Mesendoderm (in vitro differentiated cells): ENCODE results near the gene ITGA8.

Experiments
- DNase-seq: peaks from one replicate; pipeline ENCODE4 v3.0.0; 2013
- H2AK5ac ChIP-seq: 2 replicates; pipeline ENCODE4 v1.6.1; 2013; ENCODE audit warnings: low read length, inconsistent platforms
- H2BK120ac ChIP-seq: 2 replicates; pipeline ENCODE4 v1.6.1; 2013; ENCODE audit warnings: low read depth, mild to moderate bottlenecking, low read length, moderate library complexity, mixed read lengths
- H2BK15ac ChIP-seq: replicated peaks from 2 replicates; pipeline ENCODE4 v1.6.1; 2013; ENCODE audit warnings: low read depth, mild to moderate bottlenecking, moderate library complexity
- H2BK5ac ChIP-seq: 2 replicates; pipeline ENCODE4 v1.6.1; 2013; ENCODE audit warnings: low read length, inconsistent platforms
- H3K18ac ChIP-seq: 2 replicates; pipeline ENCODE4 v1.6.1; 2013; ENCODE audit warnings: mild to moderate bottlenecking, low read length, mixed read lengths
- H3K23ac ChIP-seq: one replicate; pipeline ENCODE4 v1.6.1; 2013; ENCODE audit warnings: low read length
- H3K27ac ChIP-seq: 2 replicates; pipeline ENCODE4 v1.5.1; 2013; ENCODE audit warnings: low read depth, mild to moderate bottlenecking, inconsistent platforms, low read length, moderate library complexity
- H3K27me3 ChIP-seq: 2 replicates; pipeline ENCODE4 v1.6.1; 2013; ENCODE audit warnings: low read length, control low read depth, mild to moderate bottlenecking, inconsistent platforms; ENCODE audit not compliant: insufficient read depth, poor library complexity
- H3K36me3 ChIP-seq: 2 replicates; pipeline ENCODE4 v1.6.1; 2013; ENCODE audit warnings: low read length, inconsistent platforms; ENCODE audit not compliant: control insufficient read depth, insufficient read depth
- H3K4ac ChIP-seq: one replicate; pipeline ENCODE4 v1.6.1; 2013; ENCODE audit warnings: low read depth, mild to moderate bottlenecking, low read length, moderate library complexity
- H3K4me1 ChIP-seq: 2 replicates; pipeline ENCODE4 v1.6.1; 2013; ENCODE audit warnings: low read depth, low read length, inconsistent platforms; ENCODE audit not compliant: control insufficient read depth
- H3K4me2 ChIP-seq: 2 replicates; pipeline ENCODE4 v1.6.1; 2013; ENCODE audit warnings: low read length
- H3K4me3 ChIP-seq: 2 replicates; pipeline ENCODE4 v1.5.1; 2013; ENCODE audit warnings: mild to moderate bottlenecking, low read length
- H3K56ac ChIP-seq: one replicate; pipeline ENCODE4 v1.6.1; 2013; ENCODE audit warnings: low read length
- H3K79me1 ChIP-seq: 2 replicates; pipeline ENCODE4 v1.6.1; 2013; ENCODE audit warnings: low read length, inconsistent platforms
- H3K79me2 ChIP-seq: 2 replicates; pipeline ENCODE4 v1.6.1; 2013; ENCODE audit warnings: mild to moderate bottlenecking, low read length; ENCODE audit not compliant: control insufficient read depth, insufficient read depth
- H3K9ac ChIP-seq: 2 replicates; pipeline ENCODE4 v1.6.1; 2013; ENCODE audit warnings: low read length, inconsistent platforms
- H4K5ac ChIP-seq: one replicate; pipeline ENCODE4 v1.6.1; 2013; ENCODE audit warnings: low read length
- H4K8ac ChIP-seq: one replicate; pipeline ENCODE4 v1.6.1; 2013; ENCODE audit warnings: low read depth, mild to moderate bottlenecking, control low read depth, low read length, moderate library complexity
- WGBS: extraction: QIAGEN DNeasy Blood & Tissue Kit; methylation state at CpG from one replicate; pipeline ENCODE4 v1.1.7; 2013; ENCODE audit warnings: low lambda C conversion rate, missing lambda C conversion rate; ENCODE audit not compliant: insufficient coverage; ENCODE audit errors: extremely low coverage; 5-methylcytosine and 5-hydroxymethylcytosine counted together

ITGA8 gene

DNA sequence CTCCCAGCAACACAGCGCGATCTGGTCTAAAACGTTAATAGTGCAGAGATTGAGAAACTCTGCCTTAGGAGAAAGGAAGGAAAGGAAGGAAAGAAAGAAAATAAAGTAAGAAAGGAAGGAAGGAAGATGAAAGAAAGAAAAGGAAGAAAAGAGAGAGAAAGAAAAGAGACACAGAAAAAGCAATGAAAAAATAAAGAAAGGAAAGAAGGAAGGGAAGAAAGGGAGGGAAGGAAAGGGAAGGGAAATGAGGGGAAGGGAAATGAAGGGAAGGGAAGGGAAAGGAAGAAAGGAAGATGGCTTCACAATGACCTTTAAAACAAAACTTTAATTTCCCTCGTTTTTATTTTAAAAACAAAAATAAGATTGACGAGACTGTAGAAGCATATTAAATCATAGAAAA, 173.1 kb downstream of the ITGA8 start:
- H3K9ac ChIP-seq: no peak overlapping the region
- WGBS: no CpG with 5 or more reads among the region's 5 CpGs
- H2BK120ac ChIP-seq: no peak overlapping the region
- H3K4me3 ChIP-seq: no peak overlapping the region
- DNase-seq: no peak
- H3K18ac ChIP-seq: no peak overlapping the region
- no peak overlapping the region for H4K8ac ChIP-seq
- H3K4me2 ChIP-seq: no peak overlapping the region
- H3K56ac ChIP-seq: no peak overlapping the region
- H3K27ac ChIP-seq: no peak overlapping the region
- H3K27me3 ChIP-seq: no peaks in the 10 kb centered on the region
- H3K4ac ChIP-seq: no peak overlapping the region
- no peaks in the 10 kb centered on the region for H3K79me1 ChIP-seq
- no peaks in the 10 kb centered on the region for H3K36me3 ChIP-seq
- H3K23ac ChIP-seq: no peak overlapping the region
- no peak overlapping the region for H2BK5ac ChIP-seq
- H4K5ac ChIP-seq: no peak overlapping the region
- no peak overlapping the region for H2BK15ac ChIP-seq
- no peak overlapping the region for H2AK5ac ChIP-seq
- no peaks in the 10 kb centered on the region for H3K79me2 ChIP-seq
- H3K4me1 ChIP-seq: no peaks in the 10 kb centered on the region

DNA sequence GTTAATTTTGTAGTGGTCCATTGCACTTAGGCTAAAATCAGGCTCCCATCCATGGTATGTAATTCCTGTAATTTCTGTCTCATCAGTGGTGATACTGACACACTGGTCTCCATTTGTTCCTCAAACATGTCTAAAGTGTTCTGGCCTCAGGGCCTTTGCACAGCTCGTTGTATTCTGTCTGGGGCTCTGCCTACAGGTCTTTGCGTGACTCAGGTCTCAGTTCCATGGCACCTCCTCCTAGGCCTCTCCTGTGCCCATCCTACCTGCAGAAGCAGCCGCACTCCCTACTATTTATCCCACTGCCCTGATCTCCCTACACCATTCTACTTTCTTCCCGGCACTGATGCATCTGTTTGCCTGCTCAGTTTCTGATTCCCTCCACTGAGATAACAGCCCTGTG, 173.8 kb downstream of the ITGA8 start:
- no peak overlapping the region for H3K4me2 ChIP-seq

DNA sequence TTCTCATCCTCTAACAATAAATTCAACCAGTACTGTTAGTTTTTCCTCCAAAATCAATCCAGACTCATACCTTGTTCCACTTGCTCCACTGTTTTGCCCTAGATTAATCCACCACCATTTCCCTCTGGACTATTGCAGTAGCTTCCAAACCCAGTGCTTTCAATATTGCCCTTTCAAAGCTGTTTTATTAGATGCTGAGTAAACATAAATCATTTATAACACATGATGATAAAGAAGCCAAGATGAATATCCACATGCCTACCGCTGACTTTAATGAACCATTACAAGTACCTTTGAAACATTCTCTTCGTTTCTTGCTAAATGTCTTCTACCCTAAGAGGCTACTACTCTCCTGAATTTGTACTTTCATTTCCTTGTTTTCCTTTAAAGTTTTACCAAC, 174.5 kb downstream of the ITGA8 start:
- no peak overlapping the region for H3K18ac ChIP-seq
- no peak overlapping the region for H3K4me2 ChIP-seq
- no peak overlapping the region for H4K8ac ChIP-seq
- no peak overlapping the region for H3K23ac ChIP-seq
- no peak overlapping the region for H3K4ac ChIP-seq
- H3K56ac ChIP-seq: no peak overlapping the region
- H3K4me3 ChIP-seq: no peak overlapping the region
- H4K5ac ChIP-seq: no peak overlapping the region
- no peaks in the 10 kb centered on the region for H3K79me1 ChIP-seq
- no peak overlapping the region for H2BK15ac ChIP-seq
- no peak overlapping the region for H2AK5ac ChIP-seq
- no CpG with 5 or more reads among the region's 2 CpGs for WGBS
- H3K4me1 ChIP-seq: no peaks in the 10 kb centered on the region
- no peaks in the 10 kb centered on the region for H3K27me3 ChIP-seq
- no peak overlapping the region for H2BK120ac ChIP-seq
- H3K27ac ChIP-seq: no peak overlapping the region
- no peak overlapping the region for H2BK5ac ChIP-seq
- H3K79me2 ChIP-seq: no peaks in the 10 kb centered on the region
- H3K36me3 ChIP-seq: no peaks in the 10 kb centered on the region
- DNase-seq: no peak
- H3K9ac ChIP-seq: no peak overlapping the region

More for the DNA sequence above, 173.8 kb downstream of the ITGA8 start:
- Histone ChIP-seq H3K4me1 (no peaks in the 10 kb centered on the region), H2BK15ac (no peak overlapping the region), H3K79me1 (no peaks in the 10 kb centered on the region), H2AK5ac (no peak overlapping the region), H3K4me3 (no peak overlapping the region), H3K36me3 (no peaks in the 10 kb centered on the region), H3K27ac (no peak overlapping the region), H2BK5ac (no peak overlapping the region), H2BK120ac (no peak overlapping the region), H3K18ac (no peak overlapping the region), H3K9ac (no peak overlapping the region), H3K23ac (no peak overlapping the region), H4K8ac (no peak overlapping the region), H3K56ac (no peak overlapping the region), H3K79me2 (no peaks in the 10 kb centered on the region), H3K4ac (no peak overlapping the region), H4K5ac (no peak overlapping the region), H3K27me3 (no peaks in the 10 kb centered on the region)
- DNase-seq: no peak
- no CpG with 5 or more reads among the region's 4 CpGs for WGBS

DNA sequence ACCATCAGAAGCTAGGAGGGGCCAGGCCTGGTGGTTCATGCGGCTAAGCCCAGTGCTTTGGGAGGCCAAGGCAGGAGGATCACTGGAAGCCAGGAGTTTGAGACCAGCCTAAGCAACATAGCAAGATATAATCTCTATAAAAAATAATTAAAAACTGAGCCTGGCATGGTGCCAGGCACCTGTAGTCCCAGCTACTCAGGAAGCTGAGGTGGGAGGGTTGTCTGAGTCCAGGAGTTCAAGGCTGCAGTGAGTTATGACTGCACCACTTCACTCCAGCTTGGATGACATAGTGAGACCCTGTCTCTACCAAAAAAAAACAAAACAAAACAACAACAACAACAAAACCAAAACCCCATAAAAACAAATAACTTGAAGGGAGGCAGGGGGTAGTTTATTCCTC, 175.7 kb downstream of the ITGA8 start:
- H3K4ac ChIP-seq: no peak overlapping the region
- H3K4me3 ChIP-seq: no peak overlapping the region
- no peaks in the 10 kb centered on the region for H3K79me2 ChIP-seq
- DNase-seq: no peak
- H2AK5ac ChIP-seq: no peak overlapping the region
- no peak overlapping the region for H4K5ac ChIP-seq
- WGBS: no CpG with 5 or more reads among the region's 1 CpG
- H3K9ac ChIP-seq: no peak overlapping the region
- no peak overlapping the region for H3K18ac ChIP-seq
- no peak overlapping the region for H2BK5ac ChIP-seq
- H3K27ac ChIP-seq: no peak overlapping the region
- H3K23ac ChIP-seq: no peak overlapping the region
- H2BK15ac ChIP-seq: no peak overlapping the region
- no peaks in the 10 kb centered on the region for H3K27me3 ChIP-seq
- no peaks in the 10 kb centered on the region for H3K79me1 ChIP-seq
- H3K4me1 ChIP-seq: no peaks in the 10 kb centered on the region
- H3K36me3 ChIP-seq: no peaks in the 10 kb centered on the region
- no peak overlapping the region for H4K8ac ChIP-seq
- H2BK120ac ChIP-seq: no peak overlapping the region
- H3K4me2 ChIP-seq: no peak overlapping the region
- H3K56ac ChIP-seq: no peak overlapping the region

DNA sequence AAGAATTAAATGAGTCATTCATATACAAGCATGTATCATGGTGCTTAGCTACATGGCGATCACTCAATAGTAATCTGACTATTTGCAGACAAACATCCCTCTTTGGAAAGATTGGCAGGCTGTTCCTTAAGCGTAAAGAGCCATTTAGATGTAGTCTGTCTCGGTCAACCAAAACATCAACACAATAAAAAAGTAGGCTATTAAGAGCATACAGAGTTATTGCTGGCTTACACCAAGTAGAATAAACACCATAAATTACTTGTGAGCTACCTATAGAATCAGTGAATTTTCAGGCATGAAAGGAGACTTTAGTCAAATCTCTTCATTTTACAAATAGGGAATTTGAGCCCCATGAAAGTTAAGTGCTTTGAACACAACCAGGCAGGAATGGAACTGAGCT, 176.9 kb downstream of the ITGA8 start:
- Histone ChIP-seq H2AK5ac (no peak overlapping the region), H3K18ac (no peak overlapping the region), H3K27me3 (no peaks in the 10 kb centered on the region), H2BK120ac (no peak overlapping the region), H2BK5ac (no peak overlapping the region), H3K4me3 (no peak overlapping the region), H2BK15ac (no peak overlapping the region), H3K56ac (no peak overlapping the region), H3K79me2 (no peaks in the 10 kb centered on the region), H4K5ac (no peak overlapping the region), H3K9ac (no peak overlapping the region), H3K36me3 (no peaks in the 10 kb centered on the region), H3K4ac (no peak overlapping the region), H3K4me1 (no peaks in the 10 kb centered on the region), H3K23ac (no peak overlapping the region), H3K4me2 (no peak overlapping the region), H4K8ac (no peak overlapping the region), H3K79me1 (no peaks in the 10 kb centered on the region), H3K27ac (no peak overlapping the region)
- no CpG with 5 or more reads among the region's 3 CpGs for WGBS
- DNase-seq: no peak

DNA sequence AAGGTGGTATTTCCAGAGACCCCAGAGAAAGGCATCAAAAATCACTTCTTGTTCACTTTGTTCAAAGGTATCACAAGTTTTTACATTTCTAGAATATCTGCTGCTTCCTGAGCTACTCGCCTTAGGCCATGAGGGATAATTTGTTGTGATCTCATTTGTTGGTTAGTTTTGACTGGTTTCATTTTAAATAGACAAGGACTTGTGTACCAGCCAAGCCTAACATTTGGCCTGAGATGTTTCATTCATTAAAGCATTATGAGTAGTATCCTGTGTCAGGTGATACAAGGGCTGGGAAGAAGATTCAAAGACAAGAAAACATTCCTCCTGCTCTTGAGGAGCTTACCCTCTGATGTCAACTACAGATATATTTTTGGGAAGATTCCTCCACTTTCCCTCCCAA, 178.3 kb downstream of the ITGA8 start:
- Histone ChIP-seq H2BK120ac (no peak overlapping the region), H3K79me2 (no peaks in the 10 kb centered on the region), H3K9ac (no peak overlapping the region), H4K5ac (no peak overlapping the region), H4K8ac (no peak overlapping the region), H3K4me2 (no peak overlapping the region), H3K4me3 (no peak overlapping the region), H3K36me3 (no peaks in the 10 kb centered on the region), H2AK5ac (no peak overlapping the region), H2BK15ac (no peak overlapping the region), H3K4me1 (no peaks in the 10 kb centered on the region), H3K18ac (no peak overlapping the region), H3K56ac (no peak overlapping the region), H3K27me3 (no peaks in the 10 kb centered on the region), H2BK5ac (no peak overlapping the region), H3K23ac (no peak overlapping the region), H3K79me1 (no peaks in the 10 kb centered on the region), H3K4ac (no peak overlapping the region), H3K27ac (no peak overlapping the region)
- no CpG with 5 or more reads among the region's 1 CpG for WGBS
- no peak for DNase-seq
